Stimulated activated naive CD8-positive, alpha-beta T cell treated with anti-CD3 and anti-CD28 coated beads, Interleukin-15, Interleukin-2, amounts not matched to agents 100 U/mL and 50 U/mL, for 24 hours (primary cell): ENCODE data around the gene FSD2.
A peak's percentile ranks its signal among the peaks of the same experiment; 100 is the strongest.
"Not testable (repeated sequence)": the region's sequence is repeated elsewhere in the genome, so short reads cannot be mapped to it uniquely, and the experiment has no call there.

Experiments used
- ATAC-seq: fragments of 150-1000 bp; cut with Tn5 transposase; one replicate; pipeline ENCODE4 v1.10.0; 2021
- DNase-seq: peaks from one replicate; pipeline ENCODE4 v3.0.0; 2021

FSD2 gene

GRCh38 chr15:82792068-82792467 lies 13.8 kb downstream of the FSD2 start:
- ATAC-seq (no peak), DNase-seq (no peak)

- DNase-seq (no peak), ATAC-seq (no peak)
Observed at GRCh38 chr15:82790321-82790720, 15.5 kb downstream of the FSD2 start.

GRCh38 chr15:82789491-82789890 lies 16.4 kb downstream of the FSD2 start:
- DNase-seq, result no peak
- ATAC-seq, result no peak

GRCh38 chr15:82788496-82788895 lies 17.4 kb downstream of the FSD2 start:
- DNase-seq (no peak), ATAC-seq (no peak)

- ATAC-seq (no peak), DNase-seq (no peak)
Observed at GRCh38 chr15:82781349-82781748, 24.5 kb downstream of the FSD2 start.

GRCh38 chr15:82778755-82779154 lies 27.1 kb downstream of the FSD2 start:
- no peak for ATAC-seq

GRCh38 chr15:82774496-82774895 lies 31.4 kb downstream of the FSD2 start:
- DNase-seq, result no peak

More at GRCh38 chr15:82778755-82779154, 27.1 kb downstream of the FSD2 start:
- no peak for DNase-seq

GRCh38 chr15:82771789-82772607 lies 33.9 kb downstream of the FSD2 start:
- ATAC-seq, result no peak

More at GRCh38 chr15:82774496-82774895, 31.4 kb downstream of the FSD2 start:
- no peak for ATAC-seq

GRCh38 chr15:82768414-82769054 lies 37.3 kb downstream of the FSD2 start:
- DNase-seq (no peak), ATAC-seq (no peak)

More at GRCh38 chr15:82771789-82772607, 33.9 kb downstream of the FSD2 start:
- DNase-seq, result no peak

- ATAC-seq, result no peak
Observed at GRCh38 chr15:82767163-82767829, 38.6 kb downstream of the FSD2 start.

GRCh38 chr15:82766201-82766600 lies 39.7 kb downstream of the FSD2 start:
- ATAC-seq, DNase-seq: not testable (repeated sequence)

More at GRCh38 chr15:82767163-82767829, 38.6 kb downstream of the FSD2 start:
- no peak for DNase-seq

GRCh38 chr15:82764740-82765139 lies 41.1 kb downstream of the FSD2 start:
- ATAC-seq, result no peak
- DNase-seq, result no peak

GRCh38 chr15:82764117-82764490 lies 41.8 kb downstream of the FSD2 start:
- no peak for ATAC-seq
- no peak for DNase-seq

GRCh38 chr15:82763361-82764116 lies 42.3 kb downstream of the FSD2 start:
- no peak for DNase-seq
- ATAC-seq, result peak; percentile 46

- ATAC-seq (no peak), DNase-seq (no peak)
Observed at GRCh38 chr15:82751308-82751707, 54.6 kb downstream of the FSD2 start.

GRCh38 chr15:82750831-82751180 lies 55.1 kb downstream of the FSD2 start:
- ATAC-seq, result peak; percentile 2
- peak; percentile 13 for DNase-seq

GRCh38 chr15:82749951-82750830 lies 55.7 kb downstream of the FSD2 start:
- DNase-seq (peak; percentile 89), ATAC-seq (peak; percentile 98)

GRCh38 chr15:82748315-82748714 lies 57.6 kb downstream of the FSD2 start:
- ATAC-seq (no peak), DNase-seq (no peak)

- DNase-seq, result no peak
- ATAC-seq, result no peak
Observed at GRCh38 chr15:82743810-82744209, 62.1 kb downstream of the FSD2 start.

GRCh38 chr15:82742134-82742533 lies 63.7 kb downstream of the FSD2 start:
- no peak for DNase-seq

GRCh38 chr15:82739086-82739485 lies 66.8 kb downstream of the FSD2 start:
- DNase-seq, result no peak
- no peak for ATAC-seq

More at GRCh38 chr15:82742134-82742533, 63.7 kb downstream of the FSD2 start:
- no peak for ATAC-seq
